Choroid plexus epithelial cell (primary cell): Measurements from ENCODE around the gene CWF19L2.
"Not testable (repeated sequence)": the region's sequence is repeated elsewhere in the genome, so short reads cannot be mapped to it uniquely, and the experiment has no call there.

Experiments
- DNase-seq: peaks from one replicate; pipeline ENCODE4 v3.0.0-alpha.2; 2010; ENCODE audit warnings: low read depth
- H3K4me3 ChIP-seq: 2 replicates; pipeline ENCODE4 v1.5.1; 2011; ENCODE audit warnings: low read depth, mild to moderate bottlenecking, control low read depth, low read length, moderate library complexity
- CTCF ChIP-seq: conservative IDR thresholded peaks from 2 replicates; pipeline ENCODE4 v1.5.1; 2011; ENCODE audit warnings: low read depth, mild to moderate bottlenecking, control low read depth, inconsistent platforms, low read length, moderate library complexity

Gene CWF19L2

GRCh38 chr11:107439586-107440167 lies 17.9 kb downstream of the CWF19L2 start:
- TF ChIP-seq CTCF: no peak
- no peak overlapping the region for H3K4me3 ChIP-seq
- DNase-seq: no peak

- H3K4me3 ChIP-seq: no peak overlapping the region
- TF ChIP-seq CTCF: no peak
- no peak for DNase-seq
Observed at GRCh38 chr11:107438148-107438547, 19.5 kb downstream of the CWF19L2 start.

GRCh38 chr11:107430525-107430924 lies 27.1 kb downstream of the CWF19L2 start:
- H3K4me3 ChIP-seq: no peak overlapping the region
- no peak for DNase-seq
- no peak for TF ChIP-seq CTCF

- no peak for DNase-seq
- no peak for TF ChIP-seq CTCF
- H3K4me3 ChIP-seq: no peak overlapping the region
Observed at GRCh38 chr11:107427569-107428180, 29.9 kb downstream of the CWF19L2 start.

DNA sequence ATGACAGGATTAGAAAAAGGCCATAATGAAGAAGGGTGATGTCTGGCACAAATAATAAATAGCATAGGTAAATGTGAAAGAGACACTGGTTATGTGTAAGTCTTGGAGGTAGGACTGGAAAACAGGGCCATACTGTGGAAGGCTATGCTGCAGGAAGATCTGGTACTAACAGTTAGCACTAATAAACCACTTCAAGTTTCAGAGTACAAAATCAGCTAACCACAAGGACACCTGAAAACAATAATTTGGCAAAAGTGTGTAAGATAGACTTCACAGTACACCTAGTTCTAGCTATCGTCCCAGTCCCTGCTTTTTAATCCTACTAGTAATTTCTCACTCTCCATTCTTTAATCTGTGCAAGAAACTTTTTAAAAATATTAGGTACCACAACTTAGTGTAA lies 44.3 kb downstream of the CWF19L2 start:
- DNase-seq: no peak
- H3K4me3 ChIP-seq: no peak overlapping the region
- TF ChIP-seq CTCF: no peak

DNA sequence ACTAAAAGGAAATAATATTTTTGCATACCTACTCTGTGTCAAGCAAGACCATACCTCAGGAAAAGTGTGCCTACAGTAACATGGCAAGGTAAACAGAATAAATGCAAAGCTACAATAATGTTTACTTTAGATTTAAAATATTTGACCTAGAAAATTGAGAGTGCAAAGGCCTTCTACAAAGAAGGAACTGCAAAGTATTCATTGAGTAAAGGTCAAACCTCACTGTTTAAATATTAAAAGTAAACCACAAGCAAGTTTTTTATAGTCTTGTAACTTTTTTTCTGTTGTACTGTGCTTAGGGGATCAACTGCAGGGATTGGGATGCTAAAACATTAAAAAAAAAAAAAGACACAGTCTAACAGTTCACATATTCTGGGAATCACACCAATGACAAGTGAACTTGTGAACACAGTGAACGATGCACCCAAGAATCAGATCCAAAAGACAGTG lies 48.8 kb downstream of the CWF19L2 start:
- no peak overlapping the region for H3K4me3 ChIP-seq
- DNase-seq: peak; percentile 5
- TF ChIP-seq CTCF: no peak

DNA sequence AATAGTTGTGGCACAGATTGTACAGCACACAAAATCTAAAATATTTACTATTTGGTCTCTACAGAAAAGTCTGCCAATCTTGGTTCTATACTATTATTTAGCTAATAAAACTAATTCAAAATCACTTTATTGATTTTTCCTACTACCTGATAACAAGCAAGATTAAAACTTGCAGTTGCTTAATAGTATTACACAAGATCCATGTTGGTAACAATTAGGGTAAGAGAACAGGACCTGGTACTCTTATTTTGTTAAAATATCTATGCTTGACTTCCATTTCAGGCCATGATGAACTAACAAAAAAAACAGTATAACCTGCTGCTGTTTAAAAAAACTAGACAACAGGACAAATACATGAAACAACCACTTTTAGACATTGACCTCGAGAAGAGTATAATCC lies 52.4 kb downstream of the CWF19L2 start:
- no peak overlapping the region for H3K4me3 ChIP-seq
- DNase-seq: no peak
- no peak for TF ChIP-seq CTCF

DNA sequence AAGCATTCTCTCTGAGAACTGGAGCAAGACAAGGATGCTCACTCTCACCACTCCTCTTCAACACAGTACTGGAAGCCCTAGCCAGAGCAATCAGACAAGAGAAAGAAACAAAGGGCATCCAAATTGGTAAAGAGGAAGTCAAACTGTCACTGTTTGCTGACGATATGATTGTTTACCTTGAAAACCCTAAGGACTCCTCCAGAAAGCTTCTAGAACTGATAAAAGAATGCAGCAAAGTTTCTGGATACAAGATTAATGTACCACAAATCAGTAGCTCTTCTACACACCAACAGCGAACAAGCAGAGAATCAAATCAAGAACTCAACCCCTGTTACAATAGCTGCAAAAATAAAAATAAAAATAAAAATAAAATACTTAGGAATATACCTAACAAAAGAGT lies 56.5 kb downstream of the CWF19L2 start:
- H3K4me3 ChIP-seq, DNase-seq: not testable (repeated sequence)
